Stomach (tissue), 4 donors: Measurements from ENCODE around the gene KCNH8.

Experiments
- EP300 ChIP-seq: sonication (generic); formaldehyde crosslinking; IDR thresholded peaks from one replicate; pipeline ENCODE4 v1.6.1; 2017; ENCODE audit warnings: antibody characterized with exemption
- POLR2A ChIP-seq, 4 donors: fragments of 450-650 bp; IDR thresholded peaks; one replicate each; pipeline ENCODE4 v1.6.1; 2016; ENCODE audit warnings: antibody characterized with exemption in 4 of 4, control low read depth in 2 of 4, mild to moderate bottlenecking in 1 of 4, moderate library complexity in 1 of 4
- POLR2AphosphoS5 ChIP-seq, 3 donors: sonication (generic); formaldehyde crosslinking; IDR thresholded peaks; one replicate each; pipeline ENCODE4 v1.6.1; 2016; ENCODE audit warnings: antibody characterized with exemption in 3 of 3
- TF ChIP-seq, protein P1 (sequence below), 7 experiments: fragments of 450-650 bp in 4 of 7; fragments of 200-600 bp in 3 of 7; sonication (generic) in 3 of 7; IDR thresholded peaks; one replicate each; pipeline ENCODE4 v1.5.1; 2016 to 2019; ENCODE audit warnings: antibody characterized with exemption in 7 of 7, control low read depth in 2 of 7, mild to moderate bottlenecking in 1 of 7

DNA sequence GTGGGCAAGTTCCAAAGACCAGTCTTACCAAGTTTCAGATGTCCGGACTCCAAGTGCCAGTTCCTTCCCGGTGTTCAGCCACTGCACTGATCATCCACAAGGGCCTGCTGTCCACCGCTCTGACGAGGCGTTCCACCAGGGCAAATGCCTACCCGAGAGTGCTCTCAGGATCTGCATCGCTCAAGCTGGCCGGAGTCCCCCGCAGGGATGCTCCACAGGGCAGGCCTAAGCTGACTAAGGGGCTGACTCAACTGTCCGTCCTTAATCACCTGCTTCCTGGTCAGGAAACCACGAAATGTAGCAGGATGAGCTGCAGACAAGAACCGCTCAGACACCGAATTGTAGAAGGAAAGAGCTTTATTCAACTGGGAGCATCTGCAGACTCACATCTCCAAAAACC is 341.6 kb downstream of the KCNH8 start:
- TF ChIP-seq POLR2AphosphoS5 (IDR thresholded peaks at IDR 0.05) (no peak), POLR2A (IDR thresholded peaks at IDR 0.05) (no peak), EP300 (no peak)
- TF ChIP-seq, protein P1, sequence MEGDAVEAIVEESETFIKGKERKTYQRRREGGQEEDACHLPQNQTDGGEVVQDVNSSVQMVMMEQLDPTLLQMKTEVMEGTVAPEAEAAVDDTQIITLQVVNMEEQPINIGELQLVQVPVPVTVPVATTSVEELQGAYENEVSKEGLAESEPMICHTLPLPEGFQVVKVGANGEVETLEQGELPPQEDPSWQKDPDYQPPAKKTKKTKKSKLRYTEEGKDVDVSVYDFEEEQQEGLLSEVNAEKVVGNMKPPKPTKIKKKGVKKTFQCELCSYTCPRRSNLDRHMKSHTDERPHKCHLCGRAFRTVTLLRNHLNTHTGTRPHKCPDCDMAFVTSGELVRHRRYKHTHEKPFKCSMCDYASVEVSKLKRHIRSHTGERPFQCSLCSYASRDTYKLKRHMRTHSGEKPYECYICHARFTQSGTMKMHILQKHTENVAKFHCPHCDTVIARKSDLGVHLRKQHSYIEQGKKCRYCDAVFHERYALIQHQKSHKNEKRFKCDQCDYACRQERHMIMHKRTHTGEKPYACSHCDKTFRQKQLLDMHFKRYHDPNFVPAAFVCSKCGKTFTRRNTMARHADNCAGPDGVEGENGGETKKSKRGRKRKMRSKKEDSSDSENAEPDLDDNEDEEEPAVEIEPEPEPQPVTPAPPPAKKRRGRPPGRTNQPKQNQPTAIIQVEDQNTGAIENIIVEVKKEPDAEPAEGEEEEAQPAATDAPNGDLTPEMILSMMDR (IDR thresholded peaks at IDR 0.05): no peak
